OCI-LY7 (cell line): Measurements from ENCODE around the gene SPESP1.

Source experiments
- EZH2phosphoT487 ChIP-seq: fragments of 200-600 bp; sonication (generic); IDR thresholded peaks from 2 replicates; pipeline ENCODE4 v1.6.1; 2018; ENCODE audit warnings: low read depth, borderline replicate concordance, mild to moderate bottlenecking, mixed run types, antibody characterized with exemption, low read length, moderate library complexity, mixed read lengths
- TF ChIP-seq, protein P1 (sequence below): fragments of 200-600 bp; sonication (generic); conservative IDR thresholded peaks from 2 replicates; pipeline ENCODE4 v1.5.1; 2014; ENCODE audit warnings: mild to moderate bottlenecking, antibody characterized with exemption, low read length, moderate library complexity, mixed read lengths

DNA sequence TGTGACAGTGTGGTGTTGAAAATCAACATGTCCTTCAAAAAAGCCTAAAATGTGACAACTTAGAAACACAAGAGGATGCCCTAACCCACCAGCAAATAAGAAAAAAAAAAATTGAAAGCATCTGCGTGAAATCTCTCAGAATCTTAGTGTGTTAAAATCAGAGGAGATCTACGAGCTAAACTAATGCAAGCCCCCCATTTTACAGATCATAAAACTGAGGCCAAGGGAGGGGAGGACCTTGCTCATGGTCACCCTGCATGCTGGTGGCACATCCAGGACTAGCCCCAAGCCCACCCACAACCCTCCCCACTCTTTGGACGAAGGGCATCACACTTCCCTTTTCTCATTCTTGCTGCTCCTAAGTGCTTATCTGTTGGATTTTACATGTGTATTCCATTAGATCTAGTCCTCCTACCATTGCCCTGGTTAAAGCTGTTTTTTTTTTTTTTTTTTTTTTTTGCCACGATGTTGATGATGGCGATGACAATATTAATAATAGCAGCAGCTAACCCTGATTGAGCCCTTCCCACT, 55.1 kb downstream of the SPESP1 start:
- TF ChIP-seq, protein P1, sequence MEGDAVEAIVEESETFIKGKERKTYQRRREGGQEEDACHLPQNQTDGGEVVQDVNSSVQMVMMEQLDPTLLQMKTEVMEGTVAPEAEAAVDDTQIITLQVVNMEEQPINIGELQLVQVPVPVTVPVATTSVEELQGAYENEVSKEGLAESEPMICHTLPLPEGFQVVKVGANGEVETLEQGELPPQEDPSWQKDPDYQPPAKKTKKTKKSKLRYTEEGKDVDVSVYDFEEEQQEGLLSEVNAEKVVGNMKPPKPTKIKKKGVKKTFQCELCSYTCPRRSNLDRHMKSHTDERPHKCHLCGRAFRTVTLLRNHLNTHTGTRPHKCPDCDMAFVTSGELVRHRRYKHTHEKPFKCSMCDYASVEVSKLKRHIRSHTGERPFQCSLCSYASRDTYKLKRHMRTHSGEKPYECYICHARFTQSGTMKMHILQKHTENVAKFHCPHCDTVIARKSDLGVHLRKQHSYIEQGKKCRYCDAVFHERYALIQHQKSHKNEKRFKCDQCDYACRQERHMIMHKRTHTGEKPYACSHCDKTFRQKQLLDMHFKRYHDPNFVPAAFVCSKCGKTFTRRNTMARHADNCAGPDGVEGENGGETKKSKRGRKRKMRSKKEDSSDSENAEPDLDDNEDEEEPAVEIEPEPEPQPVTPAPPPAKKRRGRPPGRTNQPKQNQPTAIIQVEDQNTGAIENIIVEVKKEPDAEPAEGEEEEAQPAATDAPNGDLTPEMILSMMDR: no peak
- no peak for TF ChIP-seq EZH2phosphoT487
